Astrocyte (in vitro differentiated cells and primary cell): ENCODE data around the gene KCNJ4. TPM values are rescaled to one million over a fixed set of nuclear protein-coding genes. Genes with fewer than 3 reads are reported as not detected.

Experiments
- DNase-seq: peaks from one replicate; pipeline ENCODE4 v3.0.0-alpha.2; 2010; ENCODE audit warnings: low read depth
- FAIRE-seq: peaks from 2 replicates; lab custom pipeline; 2011; peaks lifted over from hg19 to GRCh38; lab: Jason Lieb, UNC
- H2AFZ ChIP-seq: 2 replicates; pipeline ENCODE4 v1.6.0; 2012; ENCODE audit warnings: low read depth, low read length, inconsistent platforms
- H3K27ac ChIP-seq: 2 replicates; pipeline ENCODE4 v1.5.1; 2011; ENCODE audit warnings: low read depth, low read length, inconsistent platforms
- H3K27me3 ChIP-seq: 2 replicates; pipeline ENCODE4 v1.6.0; 2011; ENCODE audit warnings: low read length, inconsistent platforms; ENCODE audit not compliant: insufficient read depth
- H3K36me3 ChIP-seq: 2 replicates; pipeline ENCODE4 v1.5.1; 2011; ENCODE audit warnings: low read length, inconsistent platforms; ENCODE audit not compliant: insufficient read depth
- H3K4me1 ChIP-seq: 2 replicates; pipeline ENCODE4 v1.5.1; 2011; ENCODE audit warnings: low read length, inconsistent platforms; ENCODE audit not compliant: insufficient read depth
- H3K4me2 ChIP-seq: 2 replicates; pipeline ENCODE4 v1.6.0; 2012; ENCODE audit warnings: low read length, inconsistent platforms
- H3K4me3 ChIP-seq: 2 replicates; pipeline ENCODE4 v1.5.1; 2011; ENCODE audit warnings: low read depth, mild to moderate bottlenecking, low read length, inconsistent platforms; ENCODE audit not compliant: insufficient read depth
- H3K79me2 ChIP-seq: 2 replicates; pipeline ENCODE4 v1.6.0; 2012; ENCODE audit warnings: mild to moderate bottlenecking, low read length, inconsistent platforms; ENCODE audit not compliant: insufficient read depth
- H3K9ac ChIP-seq: 2 replicates; pipeline ENCODE4 v1.6.0; 2012; ENCODE audit warnings: mild to moderate bottlenecking, low read length, inconsistent platforms
- H3K9me3 ChIP-seq: 2 replicates; pipeline ENCODE4 v1.5.1; 2012; ENCODE audit warnings: low read depth, mild to moderate bottlenecking, low read length, inconsistent platforms; ENCODE audit not compliant: insufficient read depth
- H4K20me1 ChIP-seq: 2 replicates; pipeline ENCODE4 v1.6.0; 2012; ENCODE audit warnings: low read length, inconsistent platforms; ENCODE audit not compliant: insufficient read depth
- H3K27ac Mint-ChIP-seq: one replicate; pipeline ENCODE4 v1.8.0; 2021; ENCODE audit warnings: mild to moderate bottlenecking, mixed read lengths; ENCODE audit not compliant: unreplicated experiment
- H3K27me3 Mint-ChIP-seq: one replicate; pipeline ENCODE4 v1.8.0; 2021; ENCODE audit warnings: low read depth, mixed read lengths; ENCODE audit not compliant: unreplicated experiment
- H3K36me3 Mint-ChIP-seq: one replicate; pipeline ENCODE4 v1.8.0; 2021; ENCODE audit warnings: low read depth, mixed read lengths; ENCODE audit not compliant: unreplicated experiment
- H3K4me1 Mint-ChIP-seq: one replicate; pipeline ENCODE4 v1.8.0; 2021; ENCODE audit warnings: low read depth, mixed read lengths; ENCODE audit not compliant: unreplicated experiment
- H3K4me3 Mint-ChIP-seq: one replicate; pipeline ENCODE4 v1.8.0; 2021; ENCODE audit warnings: mild to moderate bottlenecking, moderate library complexity, mixed read lengths; ENCODE audit not compliant: unreplicated experiment
- H3K9me3 Mint-ChIP-seq: one replicate; pipeline ENCODE4 v1.8.0; 2021; ENCODE audit warnings: mild to moderate bottlenecking, mixed read lengths; ENCODE audit not compliant: unreplicated experiment
- CTCF ChIP-seq: IDR thresholded peaks from 2 replicates; pipeline ENCODE4 v1.5.1; 2011; ENCODE audit warnings: low read depth, mild to moderate bottlenecking, inconsistent platforms, low read length, moderate library complexity; ENCODE audit not compliant: insufficient read depth
- EZH2 ChIP-seq: IDR thresholded peaks from 2 replicates; pipeline ENCODE4 v1.6.1; 2012; ENCODE audit warnings: mild to moderate bottlenecking, low read length, inconsistent platforms; ENCODE audit not compliant: insufficient read depth
- total RNA-seq: library from RNA; stranded (reverse); gene quantifications from 2 replicates; pipeline ENCODE4 v1.2.1, GENCODE V29; 2021

KCNJ4 gene
- total RNA-seq, 1 donor from 2014 or later = 0.30 TPM

- H3K27ac ChIP-seq = peak overlapping the region; percentile 2
Measured at GRCh38 chr22:38491707-38492348, 36.8 kb upstream of the KCNJ4 start.

GRCh38 chr22:38490915-38491314, 35.9 kb upstream of the KCNJ4 start:
- no peak overlapping the region for H3K4me2 ChIP-seq
- no peaks in the 10 kb centered on the region for H3K9me3 ChIP-seq
- H4K20me1 ChIP-seq = peaks cover 89% of the 10 kb centered on the region
- peaks cover 22% of the 10 kb centered on the region for H3K4me1 ChIP-seq
- no peaks in the 10 kb centered on the region for H3K27me3 ChIP-seq
- Mint-ChIP-seq H3K4me3 (no peak overlapping the region), H3K9me3 (no peaks in the 10 kb centered on the region), H3K4me1 (peaks cover 16% of the 10 kb centered on the region), H3K27me3 (no peaks in the 10 kb centered on the region), H3K27ac (peak overlapping the region; percentile 66), H3K36me3 (peaks cover 32% of the 10 kb centered on the region)
- FAIRE-seq (no peak), DNase-seq (peak; percentile 42)
- H2AFZ ChIP-seq = no peak overlapping the region
- H3K79me2 ChIP-seq = peaks cover 74% of the 10 kb centered on the region
- no peak overlapping the region for H3K27ac ChIP-seq
- TF ChIP-seq EZH2 = no peak
- no peak for TF ChIP-seq CTCF
- H3K36me3 ChIP-seq = peaks cover 88% of the 10 kb centered on the region
- no peak overlapping the region for H3K9ac ChIP-seq
- H3K4me3 ChIP-seq = no peak overlapping the region

More at GRCh38 chr22:38491707-38492348, 36.8 kb upstream of the KCNJ4 start:
- DNase-seq (no peak), FAIRE-seq (no peak)
- Histone ChIP-seq H4K20me1 (peaks cover 89% of the 10 kb centered on the region), H3K79me2 (peaks cover 83% of the 10 kb centered on the region), H3K36me3 (peaks cover 88% of the 10 kb centered on the region), H3K4me3 (no peak overlapping the region), H3K27me3 (no peaks in the 10 kb centered on the region), H3K9ac (no peak overlapping the region), H3K4me2 (no peak overlapping the region), H3K9me3 (no peaks in the 10 kb centered on the region), H3K4me1 (peaks cover 22% of the 10 kb centered on the region), H2AFZ (no peak overlapping the region)
- H3K36me3 Mint-ChIP-seq = peaks cover 31% of the 10 kb centered on the region
- H3K27me3 Mint-ChIP-seq = no peaks in the 10 kb centered on the region
- no peak overlapping the region for H3K27ac Mint-ChIP-seq
- peaks cover 16% of the 10 kb centered on the region for H3K4me1 Mint-ChIP-seq
- H3K9me3 Mint-ChIP-seq = no peaks in the 10 kb centered on the region
- TF ChIP-seq EZH2 (no peak), CTCF (no peak)
- peak overlapping the region; percentile 45 for H3K4me3 Mint-ChIP-seq

GRCh38 chr22:38490475-38490874, 35.5 kb upstream of the KCNJ4 start:
- FAIRE-seq = no peak
- no peak overlapping the region for H3K27ac ChIP-seq
- H3K4me1 ChIP-seq = peaks cover 22% of the 10 kb centered on the region
- Mint-ChIP-seq H3K27ac (peak overlapping the region; percentile 66), H3K36me3 (peaks cover 29% of the 10 kb centered on the region), H3K4me1 (peaks cover 16% of the 10 kb centered on the region), H3K27me3 (no peaks in the 10 kb centered on the region), H3K9me3 (no peaks in the 10 kb centered on the region), H3K4me3 (no peak overlapping the region)
- no peak for DNase-seq
- TF ChIP-seq CTCF (no peak), EZH2 (no peak)
- H3K9ac ChIP-seq = no peak overlapping the region
- no peak overlapping the region for H2AFZ ChIP-seq
- peaks cover 88% of the 10 kb centered on the region for H4K20me1 ChIP-seq
- H3K36me3 ChIP-seq = peaks cover 86% of the 10 kb centered on the region
- peaks cover 70% of the 10 kb centered on the region for H3K79me2 ChIP-seq
- H3K27me3 ChIP-seq = no peaks in the 10 kb centered on the region
- no peaks in the 10 kb centered on the region for H3K9me3 ChIP-seq
- H3K4me2 ChIP-seq = no peak overlapping the region
- no peak overlapping the region for H3K4me3 ChIP-seq
